Loucy (cell line): ENCODE data around the gene ZNF358.

Experiments
- H2AFZ ChIP-seq: fragments of 200-600 bp; sonication (generic); 2 replicates; pipeline ENCODE4 v1.6.0; 2016; ENCODE audit warnings: antibody characterized with exemption, mild to moderate bottlenecking, low read length, moderate library complexity
- H3F3A ChIP-seq: fragments of 200-600 bp; 2 replicates; pipeline ENCODE4 v1.6.0; 2016; ENCODE audit warnings: antibody characterized with exemption, low read depth, mild to moderate bottlenecking
- H3K27me3 ChIP-seq: fragments of 200-600 bp; sonication (generic); 2 replicates; pipeline ENCODE4 v1.6.1; 2014; ENCODE audit warnings: low read length, mild to moderate bottlenecking; ENCODE audit not compliant: insufficient read depth, poor library complexity, severe bottlenecking
- H3K36me3 ChIP-seq: fragments of 200-600 bp; sonication (generic); 2 replicates; pipeline ENCODE4 v1.6.1; 2016; ENCODE audit warnings: low read length; ENCODE audit not compliant: insufficient read depth
- H3K4me1 ChIP-seq: fragments of 200-600 bp; sonication (generic); 2 replicates; pipeline ENCODE4 v1.5.1; 2014; ENCODE audit warnings: low read length, mild to moderate bottlenecking; ENCODE audit not compliant: insufficient read depth, poor library complexity, severe bottlenecking
- H3K4me2 ChIP-seq: fragments of 200-600 bp; sonication (generic); 2 replicates; pipeline ENCODE4 v1.6.0; 2014; ENCODE audit warnings: antibody characterized with exemption, low read length, low read depth, mild to moderate bottlenecking; ENCODE audit not compliant: poor library complexity, severe bottlenecking
- H3K4me3 ChIP-seq: fragments of 200-600 bp; sonication (generic); 2 replicates; pipeline ENCODE4 v1.5.1; 2014; ENCODE audit warnings: low read length, mild to moderate bottlenecking, mixed read lengths; ENCODE audit not compliant: poor library complexity, severe bottlenecking
- H3K79me2 ChIP-seq: fragments of 200-600 bp; sonication (generic); 2 replicates; pipeline ENCODE4 v1.6.1; 2014; ENCODE audit warnings: low read length; ENCODE audit not compliant: insufficient read depth
- H3K9ac ChIP-seq: fragments of 200-600 bp; sonication (generic); 2 replicates; pipeline ENCODE4 v1.6.0; 2014; ENCODE audit warnings: mild to moderate bottlenecking, low read depth, low read length, moderate library complexity; ENCODE audit not compliant: poor library complexity, severe bottlenecking
- H3K9me2 ChIP-seq: fragments of 200-600 bp; sonication (generic); replicated peaks from 2 replicates; pipeline ENCODE4 v1.6.1; 2016; ENCODE audit warnings: low read depth, low read length, mixed read lengths
- H3K9me3 ChIP-seq: fragments of 200-600 bp; sonication (generic); 2 replicates; pipeline ENCODE4 v1.6.1; 2014; ENCODE audit warnings: mild to moderate bottlenecking, antibody characterized with exemption, low read length, low read depth; ENCODE audit not compliant: insufficient read depth
- H4K20me1 ChIP-seq: fragments of 200-600 bp; sonication (generic); 2 replicates; pipeline ENCODE4 v1.6.0; 2014; ENCODE audit warnings: antibody characterized with exemption, low read length, mild to moderate bottlenecking; ENCODE audit not compliant: insufficient read depth, poor library complexity, severe bottlenecking
- EZH2phosphoT487 ChIP-seq: fragments of 200-600 bp; IDR thresholded peaks from 2 replicates; pipeline ENCODE4 v1.6.1; 2018; ENCODE audit warnings: antibody characterized with exemption, mild to moderate bottlenecking, moderate library complexity, borderline replicate concordance
- TF ChIP-seq, protein P1 (sequence below): fragments of 200-600 bp; sonication (generic); conservative IDR thresholded peaks from 2 replicates; pipeline ENCODE4 v1.5.1; 2014; ENCODE audit warnings: mild to moderate bottlenecking, antibody characterized with exemption, low read length

Gene ZNF358

DNA sequence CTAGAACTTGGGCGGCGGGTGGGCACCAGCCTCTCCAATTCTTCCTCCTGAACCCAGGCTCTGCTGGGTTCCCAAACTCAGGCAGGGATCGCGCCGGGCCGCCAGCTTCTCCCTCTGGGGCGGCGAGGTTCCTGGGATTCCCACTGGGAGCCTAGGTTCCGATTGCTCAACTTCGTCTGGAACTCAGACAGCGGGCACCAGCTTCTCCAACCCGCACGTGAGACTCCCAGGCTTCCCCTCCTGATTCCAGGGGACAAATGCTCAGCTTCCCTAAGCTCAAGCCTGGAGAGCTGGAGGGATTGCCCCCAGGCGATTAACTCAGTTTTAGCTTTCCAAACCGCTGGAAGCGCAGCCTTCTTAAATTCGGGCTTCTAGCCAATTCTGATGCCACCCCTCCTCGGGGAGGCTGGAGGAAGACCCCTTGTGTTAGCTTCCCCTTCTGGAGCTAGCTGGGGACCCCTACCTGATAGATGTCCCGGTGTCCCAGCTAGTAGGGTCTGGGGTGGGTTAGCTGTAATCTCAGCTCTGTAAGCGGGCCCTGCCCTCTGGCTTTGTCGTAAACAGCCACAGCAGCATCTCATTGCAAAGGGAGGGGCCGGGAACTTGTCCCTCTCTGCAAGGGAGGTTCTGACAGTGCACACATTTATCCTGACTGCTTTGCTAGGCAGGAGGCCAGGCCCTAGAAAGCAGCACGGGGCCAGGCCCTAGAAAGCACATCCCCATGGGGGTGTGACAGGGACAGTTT is 7.2 kb downstream of the ZNF358 start:
- Histone ChIP-seq H3K9ac (peak overlapping the region; percentile 56), H2AFZ (peak overlapping the region; percentile 88; the same call in 1 of the 2 replicates), H3K4me2 (peak overlapping the region; percentile 82), H3K79me2 (no peaks in the 10 kb centered on the region), H3F3A (no peaks in the 10 kb centered on the region), H3K4me3 (peak overlapping the region; percentile 81), H3K9me3 (no peaks in the 10 kb centered on the region), H3K27me3 (no peaks in the 10 kb centered on the region), H3K36me3 (no peaks in the 10 kb centered on the region), H3K4me1 (peaks cover 10% of the 10 kb centered on the region), H3K9me2 (no peaks in the 10 kb centered on the region), H4K20me1 (no peaks in the 10 kb centered on the region)
- TF ChIP-seq, protein P1, sequence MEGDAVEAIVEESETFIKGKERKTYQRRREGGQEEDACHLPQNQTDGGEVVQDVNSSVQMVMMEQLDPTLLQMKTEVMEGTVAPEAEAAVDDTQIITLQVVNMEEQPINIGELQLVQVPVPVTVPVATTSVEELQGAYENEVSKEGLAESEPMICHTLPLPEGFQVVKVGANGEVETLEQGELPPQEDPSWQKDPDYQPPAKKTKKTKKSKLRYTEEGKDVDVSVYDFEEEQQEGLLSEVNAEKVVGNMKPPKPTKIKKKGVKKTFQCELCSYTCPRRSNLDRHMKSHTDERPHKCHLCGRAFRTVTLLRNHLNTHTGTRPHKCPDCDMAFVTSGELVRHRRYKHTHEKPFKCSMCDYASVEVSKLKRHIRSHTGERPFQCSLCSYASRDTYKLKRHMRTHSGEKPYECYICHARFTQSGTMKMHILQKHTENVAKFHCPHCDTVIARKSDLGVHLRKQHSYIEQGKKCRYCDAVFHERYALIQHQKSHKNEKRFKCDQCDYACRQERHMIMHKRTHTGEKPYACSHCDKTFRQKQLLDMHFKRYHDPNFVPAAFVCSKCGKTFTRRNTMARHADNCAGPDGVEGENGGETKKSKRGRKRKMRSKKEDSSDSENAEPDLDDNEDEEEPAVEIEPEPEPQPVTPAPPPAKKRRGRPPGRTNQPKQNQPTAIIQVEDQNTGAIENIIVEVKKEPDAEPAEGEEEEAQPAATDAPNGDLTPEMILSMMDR: no peak
- no peak for TF ChIP-seq EZH2phosphoT487

DNA sequence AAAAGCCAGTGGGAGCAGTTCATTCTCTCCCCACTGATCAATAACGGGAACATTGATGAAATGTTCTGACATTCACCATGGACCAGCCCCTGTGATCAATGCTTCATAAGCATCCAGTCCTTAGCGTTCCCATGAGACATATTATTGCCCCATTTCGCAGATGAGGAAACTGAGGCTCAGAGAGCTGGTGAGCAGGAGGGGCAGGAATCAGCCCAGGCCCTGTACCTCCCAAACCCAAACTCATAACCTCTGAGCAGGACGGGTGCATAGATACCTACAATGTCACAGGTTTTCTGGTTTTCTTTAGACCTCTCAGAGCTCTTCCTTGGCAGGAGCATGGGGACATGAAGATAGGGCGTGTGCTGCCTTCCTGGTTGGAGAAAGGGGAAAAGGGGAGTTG is 8.6 kb downstream of the ZNF358 start:
- Histone ChIP-seq H3K4me2 (no peak overlapping the region), H3K27me3 (no peaks in the 10 kb centered on the region), H3K79me2 (no peaks in the 10 kb centered on the region), H2AFZ (no peak overlapping the region), H3K4me3 (no peak overlapping the region), H3K9me2 (no peaks in the 10 kb centered on the region), H4K20me1 (no peaks in the 10 kb centered on the region), H3F3A (no peaks in the 10 kb centered on the region), H3K36me3 (no peaks in the 10 kb centered on the region), H3K9me3 (no peaks in the 10 kb centered on the region), H3K4me1 (peaks cover 10% of the 10 kb centered on the region), H3K9ac (no peak overlapping the region)
- TF ChIP-seq, protein P1: no peak
- TF ChIP-seq EZH2phosphoT487: no peak

DNA sequence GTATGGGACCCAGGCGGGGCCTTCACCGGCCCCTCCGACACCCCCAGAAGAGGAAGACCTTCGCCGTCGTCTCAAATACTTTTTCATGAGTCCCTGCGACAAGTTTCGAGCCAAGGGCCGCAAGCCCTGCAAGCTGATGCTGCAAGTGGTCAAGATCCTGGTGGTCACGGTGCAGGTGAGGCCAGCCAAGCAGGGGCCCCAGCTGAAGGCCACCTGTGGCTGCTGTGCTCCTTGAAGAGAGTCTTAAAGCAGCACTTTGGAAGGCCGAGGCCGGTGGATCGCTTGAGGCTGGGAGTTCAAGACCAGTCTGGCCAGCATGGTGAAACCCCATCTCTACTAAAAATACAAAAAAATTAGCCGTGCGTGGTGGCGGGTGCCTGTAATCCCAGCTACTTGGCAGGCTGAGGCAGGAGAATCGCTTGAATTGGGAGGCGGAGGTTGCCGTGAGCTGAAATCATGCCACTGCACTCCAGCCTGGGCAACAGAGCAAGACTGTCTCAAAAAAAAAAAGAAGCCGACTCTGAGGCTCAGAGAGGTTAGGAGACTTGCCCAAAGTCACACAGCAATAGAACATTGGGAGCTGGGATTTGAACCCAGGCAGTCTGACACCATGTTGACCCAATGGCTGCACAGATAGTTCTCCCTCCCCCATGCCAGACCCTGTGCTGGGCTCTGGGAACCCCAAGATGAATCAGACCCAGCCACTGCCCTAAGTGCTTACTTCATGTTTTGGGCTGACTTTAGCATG is 9.3 kb downstream of the ZNF358 start:
- TF ChIP-seq EZH2phosphoT487: no peak
- Histone ChIP-seq H3K36me3 (no peaks in the 10 kb centered on the region), H3K4me2 (no peak overlapping the region)

More for the DNA sequence above, 9.3 kb downstream of the ZNF358 start:
- no peak overlapping the region for H2AFZ ChIP-seq
- no peak overlapping the region for H3K9ac ChIP-seq
- H3K4me1 ChIP-seq: peaks cover 10% of the 10 kb centered on the region
- no peaks in the 10 kb centered on the region for H3K27me3 ChIP-seq
- H3F3A ChIP-seq: no peaks in the 10 kb centered on the region
- no peaks in the 10 kb centered on the region for H3K79me2 ChIP-seq
- no peak overlapping the region for H3K4me3 ChIP-seq
- no peaks in the 10 kb centered on the region for H3K9me2 ChIP-seq
- H3K9me3 ChIP-seq: no peaks in the 10 kb centered on the region
- H4K20me1 ChIP-seq: no peaks in the 10 kb centered on the region
